NB4 (cell line): ENCODE data around the gene GMPR.

Experiments used
- MYC ChIP-seq: IDR thresholded peaks from 2 replicates; pipeline ENCODE4 v1.6.1; 2011; ENCODE audit warnings: low read depth, low read length
- POLR2A ChIP-seq: IDR thresholded peaks from 2 replicates; pipeline ENCODE4 v1.6.1; 2011; ENCODE audit warnings: mild to moderate bottlenecking; ENCODE audit not compliant: insufficient read length; ENCODE audit errors: extremely low read depth
- TF ChIP-seq, protein P1 (sequence below): IDR thresholded peaks from one replicate; pipeline ENCODE4 v1.5.1; 2012; ENCODE audit warnings: low read depth, low read length

- TF ChIP-seq, protein P1, sequence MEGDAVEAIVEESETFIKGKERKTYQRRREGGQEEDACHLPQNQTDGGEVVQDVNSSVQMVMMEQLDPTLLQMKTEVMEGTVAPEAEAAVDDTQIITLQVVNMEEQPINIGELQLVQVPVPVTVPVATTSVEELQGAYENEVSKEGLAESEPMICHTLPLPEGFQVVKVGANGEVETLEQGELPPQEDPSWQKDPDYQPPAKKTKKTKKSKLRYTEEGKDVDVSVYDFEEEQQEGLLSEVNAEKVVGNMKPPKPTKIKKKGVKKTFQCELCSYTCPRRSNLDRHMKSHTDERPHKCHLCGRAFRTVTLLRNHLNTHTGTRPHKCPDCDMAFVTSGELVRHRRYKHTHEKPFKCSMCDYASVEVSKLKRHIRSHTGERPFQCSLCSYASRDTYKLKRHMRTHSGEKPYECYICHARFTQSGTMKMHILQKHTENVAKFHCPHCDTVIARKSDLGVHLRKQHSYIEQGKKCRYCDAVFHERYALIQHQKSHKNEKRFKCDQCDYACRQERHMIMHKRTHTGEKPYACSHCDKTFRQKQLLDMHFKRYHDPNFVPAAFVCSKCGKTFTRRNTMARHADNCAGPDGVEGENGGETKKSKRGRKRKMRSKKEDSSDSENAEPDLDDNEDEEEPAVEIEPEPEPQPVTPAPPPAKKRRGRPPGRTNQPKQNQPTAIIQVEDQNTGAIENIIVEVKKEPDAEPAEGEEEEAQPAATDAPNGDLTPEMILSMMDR, result no peak
- TF ChIP-seq POLR2A (no peak), MYC (no peak)
Observed at GRCh38 chr6:16288163-16288562, 49.8 kb downstream of the GMPR start.
